A673 (cell line): ENCODE measurements around the gene FXN.

Experiments used
- EZH2 ChIP-seq: fragments of 200-600 bp; sonication (generic); IDR thresholded peaks from 2 replicates; pipeline ENCODE4 v1.6.1; 2017; ENCODE audit warnings: borderline replicate concordance, low read depth, mild to moderate bottlenecking, mixed read lengths, antibody characterized with exemption, low read length; ENCODE audit not compliant: poor library complexity, severe bottlenecking
- TF ChIP-seq, protein P1 (sequence below): fragments of 300-800, 200-600 bp; sonication (generic); conservative IDR thresholded peaks from 2 replicates; pipeline ENCODE4 v1.5.1; 2017; ENCODE audit warnings: low read depth, mild to moderate bottlenecking, antibody characterized with exemption, low read length, moderate library complexity, mixed read lengths

DNA sequence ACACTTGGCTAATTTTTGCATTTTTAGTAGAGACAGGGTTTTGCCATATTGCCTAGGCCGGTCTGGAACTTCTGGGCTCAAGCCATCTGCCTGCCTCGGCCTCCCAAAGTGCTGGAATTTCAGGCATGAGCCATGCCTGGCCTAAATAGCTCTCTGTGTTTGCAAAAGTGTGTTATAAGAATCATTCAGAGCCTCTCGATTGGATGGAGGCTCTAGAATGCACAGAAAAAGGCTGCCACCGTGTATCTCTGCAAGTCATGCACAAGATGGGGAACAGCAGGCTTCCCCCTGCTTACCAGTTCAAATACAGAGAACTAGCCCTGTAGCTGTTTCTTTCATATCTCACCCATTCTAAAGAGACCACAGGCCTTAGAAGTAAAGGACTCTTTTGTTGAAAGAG lies 28.3 kb downstream of the FXN start:
- TF ChIP-seq, protein P1, sequence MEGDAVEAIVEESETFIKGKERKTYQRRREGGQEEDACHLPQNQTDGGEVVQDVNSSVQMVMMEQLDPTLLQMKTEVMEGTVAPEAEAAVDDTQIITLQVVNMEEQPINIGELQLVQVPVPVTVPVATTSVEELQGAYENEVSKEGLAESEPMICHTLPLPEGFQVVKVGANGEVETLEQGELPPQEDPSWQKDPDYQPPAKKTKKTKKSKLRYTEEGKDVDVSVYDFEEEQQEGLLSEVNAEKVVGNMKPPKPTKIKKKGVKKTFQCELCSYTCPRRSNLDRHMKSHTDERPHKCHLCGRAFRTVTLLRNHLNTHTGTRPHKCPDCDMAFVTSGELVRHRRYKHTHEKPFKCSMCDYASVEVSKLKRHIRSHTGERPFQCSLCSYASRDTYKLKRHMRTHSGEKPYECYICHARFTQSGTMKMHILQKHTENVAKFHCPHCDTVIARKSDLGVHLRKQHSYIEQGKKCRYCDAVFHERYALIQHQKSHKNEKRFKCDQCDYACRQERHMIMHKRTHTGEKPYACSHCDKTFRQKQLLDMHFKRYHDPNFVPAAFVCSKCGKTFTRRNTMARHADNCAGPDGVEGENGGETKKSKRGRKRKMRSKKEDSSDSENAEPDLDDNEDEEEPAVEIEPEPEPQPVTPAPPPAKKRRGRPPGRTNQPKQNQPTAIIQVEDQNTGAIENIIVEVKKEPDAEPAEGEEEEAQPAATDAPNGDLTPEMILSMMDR: no peak
- no peak for TF ChIP-seq EZH2
